H1 (cell line): ENCODE measurements around the gene TSPOAP1. TPM values are rescaled to one million over a fixed set of nuclear protein-coding genes. Genes with fewer than 3 reads are reported as not detected.

ENCODE experiments used
- CTCF ChIA-PET: fragments of 300-600 bp; sonication (Branson Sonifier 250); formaldehyde crosslinking; loops from one replicate; lab custom pipeline; 2021; ENCODE audit not compliant: partially characterized antibody; lab: Charles Lee
- POLR2A ChIA-PET: fragments of 300-600 bp; sonication (Branson Sonifier 250); formaldehyde crosslinking; loops from one replicate; lab custom pipeline; 2021; ENCODE audit warnings: inconsistent platforms; ENCODE audit not compliant: partially characterized antibody; lab: Charles Lee
- DNase-seq, 2 experiments: peaks; one replicate each; pipeline versions ENCODE4 v3.0.0 to v3.0.0-alpha.2; 2010 to 2022; ENCODE audit warnings: low spot score in 2 of 2, low read depth in 1 of 2, mixed read lengths in 1 of 2
- FAIRE-seq: peaks from 2 replicates; lab custom pipeline; 2011; peaks lifted over from hg19 to GRCh38; lab: Jason Lieb, UNC
- H2AFZ ChIP-seq: 2 replicates; pipeline ENCODE4 v1.8.1; 2012; ENCODE audit warnings: low read length, inconsistent platforms
- H2AK5ac ChIP-seq: 2 replicates; pipeline ENCODE4 v1.6.1; 2013; ENCODE audit warnings: low read depth, low read length
- H2BK120ac ChIP-seq: replicated peaks from 2 replicates; pipeline ENCODE3; 2013; ENCODE audit warnings: low read depth, low read length, inconsistent platforms
- H2BK12ac ChIP-seq: 2 replicates; pipeline ENCODE4 v1.6.1; 2013; ENCODE audit warnings: low read depth, low read length
- H2BK15ac ChIP-seq: 2 replicates; pipeline ENCODE4 v1.6.1; 2013; ENCODE audit warnings: low read length
- H2BK20ac ChIP-seq: 2 replicates; pipeline ENCODE4 v1.6.1; 2013; ENCODE audit warnings: low read length
- H2BK5ac ChIP-seq: 2 replicates; pipeline ENCODE4 v1.6.1; 2013; ENCODE audit warnings: low read depth, low read length
- H3K14ac ChIP-seq: 2 replicates; pipeline ENCODE4 v1.6.1; 2013; ENCODE audit warnings: inconsistent platforms; ENCODE audit not compliant: insufficient read length
- H3K18ac ChIP-seq: 2 replicates; pipeline ENCODE4 v1.6.1; 2013; ENCODE audit warnings: low read length; ENCODE audit errors: extremely low read depth
- H3K23ac ChIP-seq: 2 replicates; pipeline ENCODE4 v1.6.1; 2013; ENCODE audit warnings: inconsistent platforms; ENCODE audit not compliant: insufficient read length
- H3K23me2 ChIP-seq: 2 replicates; pipeline ENCODE4 v1.6.1; 2013; ENCODE audit warnings: low read depth, low read length
- H3K27ac ChIP-seq: 2 replicates; pipeline ENCODE4 v1.6.1; 2011; ENCODE audit warnings: low read depth, low read length, inconsistent platforms
- H3K27me3 ChIP-seq, 4 experiments: replicated peaks in 1 of 4; 1 replicate in 1 of 4; 2 replicates in 3 of 4; pipeline versions ENCODE4 v1.6.1 to v1.8.1; 2011 to 2013; ENCODE audit warnings: low read length in 3 of 4, mild to moderate bottlenecking in 3 of 4, inconsistent platforms in 2 of 4, mixed read lengths in 2 of 4, moderate library complexity in 1 of 4; ENCODE audit not compliant: control insufficient read depth in 3 of 4, insufficient read depth in 3 of 4; ENCODE audit errors: extremely low read depth in 1 of 4
- H3K36me3 ChIP-seq, 4 experiments: 2 replicates each; pipeline versions ENCODE4 v1.6.1 to v1.8.1; 2011 to 2013; ENCODE audit warnings: mild to moderate bottlenecking in 4 of 4, low read length in 3 of 4, moderate library complexity in 2 of 4, control low read depth in 1 of 4, inconsistent platforms in 1 of 4; ENCODE audit not compliant: insufficient read depth in 4 of 4, control insufficient read depth in 2 of 4
- H3K4ac ChIP-seq: replicated peaks from 2 replicates; pipeline ENCODE3; 2013; ENCODE audit warnings: low read length, low read depth, mixed read lengths, inconsistent platforms; ENCODE audit not compliant: insufficient read length
- H3K4me1 ChIP-seq, 4 experiments: replicated peaks in 1 of 4; 1 replicate in 1 of 4; 2 replicates in 3 of 4; pipeline versions ENCODE4 v1.6.1 to v1.8.1; 2011 to 2013; ENCODE audit warnings: low read length in 3 of 4, inconsistent platforms in 2 of 4, mixed read lengths in 1 of 4; ENCODE audit not compliant: insufficient read depth in 4 of 4, control insufficient read depth in 3 of 4
- H3K4me2 ChIP-seq, 2 experiments: 2 replicates each; pipeline versions ENCODE4 v1.6.1 to v1.8.1; 2011 to 2013; ENCODE audit warnings: low read depth in 2 of 2, low read length in 2 of 2, control low read depth in 1 of 2, inconsistent platforms in 1 of 2, mild to moderate bottlenecking in 1 of 2; ENCODE audit not compliant: insufficient read depth in 1 of 2
- H3K4me3 ChIP-seq, 4 experiments: fragments of 200-600, 300-600 bp in 1 of 4; sonication (generic), shearing (Covaris generic), sonication (Bioruptor Twin) in 1 of 4; 2 replicates each; pipeline versions ENCODE4 v1.5.1 to v1.8.1; 2011 to 2016; ENCODE audit warnings: low read length in 4 of 4, low read depth in 3 of 4, control low read depth in 2 of 4, inconsistent platforms in 2 of 4, mild to moderate bottlenecking in 2 of 4, mixed read lengths in 1 of 4, moderate library complexity in 1 of 4; ENCODE audit not compliant: insufficient read depth in 2 of 4; ENCODE audit errors: extremely low read depth in 1 of 4
- H3K56ac ChIP-seq: replicated peaks from 2 replicates; pipeline ENCODE3; 2013; ENCODE audit warnings: low read depth, mild to moderate bottlenecking, mixed read lengths, low read length, inconsistent platforms; ENCODE audit not compliant: insufficient read length
- H3K79me1 ChIP-seq: 2 replicates; pipeline ENCODE4 v1.6.1; 2013; ENCODE audit warnings: low read depth, low read length, control low read depth
- H3K79me2 ChIP-seq, 2 experiments: 2 replicates each; pipeline versions ENCODE4 v1.6.1 to v1.8.1; 2012 to 2013; ENCODE audit warnings: low read length in 2 of 2, mild to moderate bottlenecking in 2 of 2, inconsistent platforms in 1 of 2; ENCODE audit not compliant: insufficient read depth in 2 of 2, control insufficient read depth in 1 of 2
- H3K9ac ChIP-seq, 4 experiments: replicated peaks in 1 of 4; 1 replicate in 1 of 4; 2 replicates in 3 of 4; pipeline versions ENCODE4 v1.6.1 to v1.8.1; 2011 to 2013; ENCODE audit warnings: low read depth in 3 of 4, low read length in 3 of 4, control low read depth in 2 of 4, mild to moderate bottlenecking in 2 of 4, moderate library complexity in 2 of 4, inconsistent platforms in 1 of 4; ENCODE audit errors: extremely low read depth in 1 of 4
- H3K9me3 ChIP-seq, 2 experiments: 2 replicates each; pipeline versions ENCODE4 v1.6.1 to v1.8.1; 2012 to 2013; ENCODE audit warnings: mild to moderate bottlenecking in 2 of 2, moderate library complexity in 2 of 2, control low read depth in 1 of 2, inconsistent platforms in 1 of 2, low read depth in 1 of 2, low read length in 1 of 2, mixed read lengths in 1 of 2; ENCODE audit not compliant: insufficient read depth in 2 of 2
- H4K20me1 ChIP-seq, 2 experiments: replicated peaks in 1 of 2; 2 replicates each; pipeline versions ENCODE3 to v1.8.1; 2011 to 2013; ENCODE audit warnings: inconsistent platforms in 2 of 2, low read length in 2 of 2, mild to moderate bottlenecking in 1 of 2; ENCODE audit not compliant: insufficient read depth in 2 of 2, control insufficient read depth in 1 of 2
- H4K5ac ChIP-seq: 2 replicates; pipeline ENCODE4 v1.6.1; 2013; ENCODE audit warnings: low read length, low read depth, mixed read lengths, inconsistent platforms; ENCODE audit not compliant: insufficient read length
- H4K8ac ChIP-seq: 2 replicates; pipeline ENCODE4 v1.8.0; 2013; ENCODE audit warnings: mild to moderate bottlenecking, moderate library complexity, low read length, inconsistent platforms; ENCODE audit not compliant: insufficient read depth; ENCODE audit errors: extremely low read depth
- H4K91ac ChIP-seq: replicated peaks from 2 replicates; pipeline ENCODE3; 2013; ENCODE audit warnings: low read length, mixed read lengths, inconsistent platforms; ENCODE audit not compliant: insufficient read length
- JUND ChIP-seq: IDR thresholded peaks from 2 replicates; pipeline ENCODE4 v1.6.1; 2011; ENCODE audit warnings: mild to moderate bottlenecking, improper control_type of control experiment, low read length
- KDM1A ChIP-seq: fragments of 200-600, 300-600 bp; sonication (generic); IDR thresholded peaks from 2 replicates; pipeline ENCODE4 v1.7.1; 2016; ENCODE audit warnings: mild to moderate bottlenecking, low read length, borderline replicate concordance
- SIRT6 ChIP-seq: IDR thresholded peaks from one replicate; pipeline ENCODE4 v1.7.1; 2012; ENCODE audit warnings: low read length, inconsistent platforms
- SP4 ChIP-seq: IDR thresholded peaks from 2 replicates; pipeline ENCODE4 v1.6.1; 2012; ENCODE audit warnings: low read length, inconsistent platforms
- WGBS, 2 experiments: shearing (Covaris generic) in 1 of 2; methylation state at CpG; one replicate each; pipeline versions ENCODE4 v1.1.6 to v1.1.7; 2013 to 2015; ENCODE audit warnings: low lambda C conversion rate in 2 of 2, mixed read lengths in 2 of 2, inconsistent platforms in 1 of 2, low coverage in 1 of 2, missing lambda C conversion rate in 1 of 2; ENCODE audit not compliant: insufficient replicate concordance in 2 of 2, insufficient coverage in 1 of 2, insufficient read length in 1 of 2; ENCODE audit errors: extremely low coverage in 1 of 2, missing lambda C conversion rate in 1 of 2; 5-methylcytosine and 5-hydroxymethylcytosine counted together
- polyA plus RNA-seq, 7 experiments: library from polyadenylated mRNA; depleted of rRNA in 3 of 7; stranded (reverse) in 5 of 7; unstranded in 2 of 7; fragments of >200 nt in 5 of 7; fragments of 200-250 nt in 2 of 7; gene quantifications; 1 replicate in 5 of 7; 2 replicates in 1 of 7; 4 replicates in 1 of 7; pipeline versions ENCODE4 v1.2.1 to v1.2.3, GENCODE V29; 2011 to 2013; ENCODE audit warnings: missing spikeins in 2 of 7, mixed read lengths in 2 of 7
- total RNA-seq: library from RNA; stranded (reverse); fragmentation: NEBNext Ultra II Directional; extraction: Animal tissue kit (Norgen Biotek cat#: 25700); gene quantifications from 2 replicates; pipeline ENCODE4 v1.2.1, GENCODE V29; 2021

The TSPOAP1 gene
- total and polyA plus RNA-seq, 2 of the 8 experiments (the other 6 are each of a cell fraction or from before 2014, with no cell fraction given): 7.6 to 9.2 TPM

DNA sequence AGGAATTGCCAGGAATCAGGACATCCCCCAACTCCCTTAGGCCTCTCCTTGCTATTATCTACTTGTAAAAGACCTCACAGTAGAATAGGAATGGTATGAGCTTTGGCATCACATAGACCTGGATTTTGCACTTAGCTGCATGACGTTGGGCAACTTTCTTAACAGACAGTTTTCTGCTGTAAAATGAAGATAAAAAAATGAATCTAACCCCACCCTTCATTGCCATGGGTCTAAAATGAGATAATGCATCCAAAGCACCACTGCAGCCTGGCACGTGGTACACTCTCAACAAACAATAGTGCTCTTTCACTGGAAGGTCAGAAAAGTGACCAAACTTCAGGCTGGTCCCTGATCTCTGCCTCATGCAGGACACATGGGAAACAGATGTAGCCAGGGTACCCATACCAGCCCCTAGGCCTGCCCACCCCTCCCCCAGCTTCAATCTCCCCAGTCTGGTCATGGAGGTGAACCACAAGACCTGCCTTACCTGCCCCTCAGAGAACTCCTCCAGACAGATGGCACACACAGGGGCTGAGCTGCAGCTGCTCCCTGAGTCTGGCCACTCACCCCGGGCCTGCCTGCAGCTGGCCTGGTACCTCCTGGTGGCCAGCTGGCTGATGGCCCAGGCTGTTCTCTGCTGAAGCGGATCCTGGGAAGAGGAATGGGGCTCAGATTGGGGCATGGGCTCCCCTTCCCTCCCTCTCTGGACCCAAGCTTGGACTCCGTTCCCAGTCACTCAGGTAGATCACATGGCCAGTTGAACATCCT is 31.9 kb upstream of the TSPOAP1 start:
- FAIRE-seq: no peak

More for the DNA sequence above, 31.9 kb upstream of the TSPOAP1 start:
- Histone ChIP-seq H2BK20ac (no peak overlapping the region), H3K4me1 (peaks cover 0 to 2% (median 0%) of the 10 kb centered on the region in 4 experiments; a peak in 1 of 7 replicates), H3K18ac (no peak overlapping the region), H2BK12ac (peak overlapping the region; percentile 33; the same call in 1 of the 2 replicates), H3K23me2 (no peaks in the 10 kb centered on the region), H3K79me1 (no peaks in the 10 kb centered on the region), H3K9me3 (no peaks in the 10 kb centered on the region), H2AFZ (no peak overlapping the region), H4K5ac (no peak overlapping the region), H4K8ac (no peak overlapping the region; the same call in 1 of the 2 replicates), H4K20me1 (no peaks in the 10 kb centered on the region), H4K91ac (no peak overlapping the region), H3K4ac (no peak overlapping the region), H3K14ac (no peak overlapping the region), H2BK5ac (no peak overlapping the region), H3K36me3 (no peaks in the 10 kb centered on the region), H3K56ac (no peak overlapping the region), H3K23ac (no peak overlapping the region), H3K27ac (no peak overlapping the region), H3K9ac (no peak overlapping the region), H3K79me2 (no peaks in the 10 kb centered on the region), H2AK5ac (no peak overlapping the region; the same call in 1 of the 2 replicates), H2BK15ac (no peak overlapping the region), H2BK120ac (no peak overlapping the region), H3K27me3 (no peaks in the 10 kb centered on the region), H3K4me2 (no peak overlapping the region), H3K4me3 (no peak overlapping the region)
- ChIA-PET POLR2A (interaction anchor here (0.8 to 2.0 kb wide), 6 partner anchors 7 to 24 kb away, joined by 3 to 5 read pairs (median 3); partner anchors contain the start of gene SUPT4H1), CTCF (interaction anchor here (0.9 to 6.0 kb wide), 13 partner anchors 8 to 87 kb away, joined by 3 to 32 read pairs (median 3); partner anchors contain the start of genes RNF43 and SUPT4H1)
- 82% methylated on average over 5 of the region's 5 CpGs; no CpG with 5 or more reads in 1 of the 2 experiments for WGBS, 2 experiments
- DNase-seq: no peak
- TF ChIP-seq SP4: no peak
- no peak for TF ChIP-seq JUND
- no peak for TF ChIP-seq KDM1A
- no peak for TF ChIP-seq SIRT6
